Prostate gland (tissue), 2 donors: ENCODE data around the gene MGRN1.

Source experiments
- CTCF ChIP-seq, 4 experiments: fragments of 200-600 bp in 2 of 4; fragments of 450-650 bp in 2 of 4; sonication (generic) in 2 of 4; IDR thresholded peaks; 1 replicate in 3 of 4; 2 replicates in 1 of 4; pipeline ENCODE4 v1.5.1; 2016 to 2019; ENCODE audit warnings: antibody characterized with exemption in 4 of 4, mild to moderate bottlenecking in 2 of 4, moderate library complexity in 2 of 4
- POLR2A ChIP-seq: fragments of 450-650 bp; IDR thresholded peaks from one replicate; pipeline ENCODE4 v1.6.1; 2016; ENCODE audit warnings: antibody characterized with exemption, mild to moderate bottlenecking

GRCh38 chr16:4703906-4704305, 79.3 kb downstream of the MGRN1 start:
- TF ChIP-seq POLR2A (no peak), CTCF (IDR thresholded peaks at IDR 0.05) (no peak)
